ENCODE measurements around the gene ARRB2. TPM values are rescaled to one million over a fixed set of nuclear protein-coding genes. Genes with fewer than 3 reads are reported as not detected.

The ARRB2 gene
- total and polyA plus RNA-seq, 2 of the 8 experiments (the other 6 are each of a cell fraction or from before 2014, with no cell fraction given), result 72.4 to 101 TPM

DNA sequence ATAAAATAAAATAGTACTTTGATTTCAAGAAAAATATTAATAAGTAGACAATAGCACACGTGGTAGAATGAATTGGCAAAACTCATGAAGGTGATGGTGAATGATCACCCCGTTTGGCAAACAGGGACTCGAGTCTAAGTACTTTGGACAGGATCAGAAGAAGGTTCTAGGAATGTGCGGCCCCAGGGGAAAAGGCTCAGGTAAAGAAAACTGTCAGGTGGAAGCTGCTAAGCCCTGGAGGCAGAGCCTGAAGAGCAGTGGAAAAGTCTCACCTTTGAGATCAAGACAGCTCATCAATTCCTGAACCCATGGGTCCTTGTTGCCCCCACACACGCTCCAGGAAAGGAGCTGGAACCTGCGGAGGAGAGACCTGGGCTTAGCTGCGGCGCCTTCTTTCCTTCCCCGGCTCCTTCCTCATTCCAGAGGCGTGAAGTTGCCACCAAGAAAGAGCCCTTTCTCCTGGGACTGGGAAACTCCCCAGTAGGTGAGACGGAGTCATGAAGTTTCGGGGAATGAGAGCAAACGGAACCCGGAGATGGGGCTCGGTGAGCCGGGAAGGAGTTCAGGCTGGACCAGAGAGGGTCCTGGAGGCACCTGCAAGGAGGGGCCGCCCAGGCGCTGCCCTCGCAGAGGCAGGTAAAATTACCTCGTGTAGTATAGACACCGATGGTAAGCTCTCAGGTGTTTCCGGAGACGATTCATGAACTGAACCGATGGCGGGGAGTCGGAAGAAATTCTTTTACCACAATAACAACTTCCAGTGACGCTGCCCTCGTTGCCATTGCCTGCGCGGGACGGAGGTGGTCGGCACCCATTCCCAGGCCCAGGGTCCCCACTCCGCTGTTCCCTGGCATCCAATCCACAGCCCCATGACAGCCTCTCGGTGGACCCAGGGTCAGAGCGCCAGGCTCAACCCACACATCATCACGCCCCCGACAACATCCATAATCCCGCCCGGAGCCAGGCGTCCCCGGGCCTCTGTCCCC is 28.0 kb downstream of the ARRB2 start:
- DNase-seq (ENCODE audit: low read depth in 1 of 2, low spot score in 2 of 2), result peak in 1 of 2 experiments; percentile 64
- FAIRE-seq, result no peak
- CTCF ChIA-PET (ENCODE audit: partially characterized antibody), result no interaction called here
- TF ChIP-seq GABPA (IDR thresholded peaks at IDR 0.05; ENCODE audit: borderline replicate concordance, insufficient read depth, low read length), result 0 out of 2 replicates have a peak, but pooled peaks have one; percentile 28
- TF ChIP-seq ZNF274 (IDR thresholded peaks at IDR 0.05; ENCODE audit: borderline replicate concordance, extremely low read depth, low read length), result no peak
- no peak for TF ChIP-seq JUND (IDR thresholded peaks at IDR 0.05; ENCODE audit: low read length)
- TF ChIP-seq TAF1 (IDR thresholded peaks at IDR 0.05; ENCODE audit: low read depth, low read length), result no peak
- peak; percentile 54 for TF ChIP-seq CTBP2 (IDR thresholded peaks at IDR 0.05; ENCODE audit: borderline replicate concordance, insufficient read depth, insufficient read length, low read length)
- TF ChIP-seq TEAD4 (IDR thresholded peaks at IDR 0.05; ENCODE audit: low read depth, low read length), result no peak
- TF ChIP-seq BCL11A (IDR thresholded peaks at IDR 0.05; ENCODE audit: low read depth in 2 of 2, low read length in 2 of 2), result no peak
- TF ChIP-seq TBP (IDR thresholded peaks at IDR 0.05; ENCODE audit: low read depth, low read length), result 0 out of 2 replicates have a peak, but pooled peaks have one; percentile 15

More for the DNA sequence above, 28.0 kb downstream of the ARRB2 start:
- no peak overlapping the region for H4K5ac ChIP-seq (ENCODE audit: insufficient read length, low read depth, low read length)
- no peak overlapping the region for H3K23ac ChIP-seq (ENCODE audit: insufficient read length)
- no peak overlapping the region for H2BK5ac ChIP-seq (ENCODE audit: low read depth, low read length)
- no peak overlapping the region for H3K56ac ChIP-seq (replicated peaks; ENCODE audit: insufficient read length, low read depth, low read length)
- no peak overlapping the region for H2AK5ac ChIP-seq (ENCODE audit: low read depth, low read length)
- H3K27ac ChIP-seq (ENCODE audit: low read depth, low read length), result no peak overlapping the region
- 15% methylated on average over 38 of the region's 41 CpGs; no CpG with 5 or more reads in 1 of the 2 experiments for WGBS, 2 experiments (ENCODE audit: extremely low coverage in 1 of 2, insufficient coverage in 1 of 2, insufficient read length in 1 of 2, insufficient replicate concordance in 2 of 2, low coverage in 1 of 2, low lambda C conversion rate in 2 of 2, missing lambda C conversion rate in 1 of 2)
- H2BK12ac ChIP-seq (ENCODE audit: low read depth, low read length), result no peak overlapping the region
- H3K27me3 ChIP-seq (replicated peaks in 1 of 4; ENCODE audit: control insufficient read depth in 3 of 4, extremely low read depth in 1 of 4, insufficient read depth in 3 of 4, low read length in 3 of 4), result peaks cover 29 to 61% (median 43%) of the 10 kb centered on the region in 4 experiments
- H2BK15ac ChIP-seq (ENCODE audit: low read length), result no peak overlapping the region
- no peak overlapping the region for H3K9ac ChIP-seq (replicated peaks in 1 of 4; ENCODE audit: extremely low read depth in 1 of 4, low read depth in 3 of 4, low read length in 3 of 4)
- H2BK20ac ChIP-seq (ENCODE audit: low read length), result no peak overlapping the region
- no peaks in the 10 kb centered on the region for H4K20me1 ChIP-seq (replicated peaks in 1 of 2; ENCODE audit: control insufficient read depth in 1 of 2, insufficient read depth in 2 of 2, low read length in 2 of 2)
- H3K79me1 ChIP-seq (ENCODE audit: low read depth, low read length), result no peaks in the 10 kb centered on the region
- H2AFZ ChIP-seq (ENCODE audit: low read length), result peak overlapping the region; percentile 85
- H4K91ac ChIP-seq (replicated peaks; ENCODE audit: insufficient read length, low read length), result no peak overlapping the region
- peaks cover 0 to 10% (median 7%) of the 10 kb centered on the region in 4 experiments; a peak in 5 of 7 replicates for H3K4me1 ChIP-seq (replicated peaks in 1 of 4; ENCODE audit: control insufficient read depth in 3 of 4, insufficient read depth in 4 of 4, low read length in 3 of 4)
- H3K18ac ChIP-seq (ENCODE audit: extremely low read depth, low read length), result no peak overlapping the region
- POLR2A ChIA-PET (ENCODE audit: partially characterized antibody), result no interaction called here
- H3K36me3 ChIP-seq (ENCODE audit: control insufficient read depth in 2 of 4, insufficient read depth in 4 of 4, low read length in 3 of 4), result no peaks in the 10 kb centered on the region; a peak in 1 of 8 replicates
- H4K8ac ChIP-seq (ENCODE audit: extremely low read depth, insufficient read depth, low read length), result no peak overlapping the region
- no peaks in the 10 kb centered on the region; a peak in 1 of 4 replicates for H3K9me3 ChIP-seq (ENCODE audit: insufficient read depth in 2 of 2, low read depth in 1 of 2, low read length in 1 of 2)
- peak overlapping the region; percentile 72 to 95 for H3K4me2 ChIP-seq (ENCODE audit: insufficient read depth in 1 of 2, low read depth in 2 of 2, low read length in 2 of 2)
- H3K4me3 ChIP-seq (ENCODE audit: extremely low read depth in 1 of 4, insufficient read depth in 2 of 4, low read depth in 3 of 4, low read length in 4 of 4), result peak overlapping the region; percentile 37 to 65 (median 44)
- no peak overlapping the region for H3K14ac ChIP-seq (ENCODE audit: insufficient read length)
- H3K79me2 ChIP-seq (ENCODE audit: control insufficient read depth in 1 of 2, insufficient read depth in 2 of 2, low read length in 2 of 2), result no peaks in the 10 kb centered on the region
- no peak overlapping the region for H3K4ac ChIP-seq (replicated peaks; ENCODE audit: insufficient read length, low read depth, low read length)
- no peak overlapping the region for H2BK120ac ChIP-seq (replicated peaks; ENCODE audit: low read depth, low read length)
- peaks cover 15% of the 10 kb centered on the region; the same call in 1 of the 2 replicates for H3K23me2 ChIP-seq (ENCODE audit: low read depth, low read length)

Data from H1 (cell line).